SU-DHL-6 (cell line): ENCODE data around the gene PRDM16.

ENCODE experiments used
- EZH2phosphoT487 ChIP-seq: fragments of 200-600 bp; sonication (generic), shearing (Covaris generic); conservative IDR thresholded peaks from 2 replicates; pipeline ENCODE4 v1.6.1; 2018; ENCODE audit warnings: mild to moderate bottlenecking, antibody characterized with exemption, low read length, moderate library complexity, mixed read lengths
- TF ChIP-seq, protein P1 (sequence below): fragments of 200-600 bp; sonication (generic); IDR thresholded peaks from one replicate; pipeline ENCODE4 v1.5.1; 2017; ENCODE audit warnings: antibody characterized with exemption, mild to moderate bottlenecking, low read length, moderate library complexity; ENCODE audit not compliant: insufficient read depth, poor library complexity, severe bottlenecking

DNA sequence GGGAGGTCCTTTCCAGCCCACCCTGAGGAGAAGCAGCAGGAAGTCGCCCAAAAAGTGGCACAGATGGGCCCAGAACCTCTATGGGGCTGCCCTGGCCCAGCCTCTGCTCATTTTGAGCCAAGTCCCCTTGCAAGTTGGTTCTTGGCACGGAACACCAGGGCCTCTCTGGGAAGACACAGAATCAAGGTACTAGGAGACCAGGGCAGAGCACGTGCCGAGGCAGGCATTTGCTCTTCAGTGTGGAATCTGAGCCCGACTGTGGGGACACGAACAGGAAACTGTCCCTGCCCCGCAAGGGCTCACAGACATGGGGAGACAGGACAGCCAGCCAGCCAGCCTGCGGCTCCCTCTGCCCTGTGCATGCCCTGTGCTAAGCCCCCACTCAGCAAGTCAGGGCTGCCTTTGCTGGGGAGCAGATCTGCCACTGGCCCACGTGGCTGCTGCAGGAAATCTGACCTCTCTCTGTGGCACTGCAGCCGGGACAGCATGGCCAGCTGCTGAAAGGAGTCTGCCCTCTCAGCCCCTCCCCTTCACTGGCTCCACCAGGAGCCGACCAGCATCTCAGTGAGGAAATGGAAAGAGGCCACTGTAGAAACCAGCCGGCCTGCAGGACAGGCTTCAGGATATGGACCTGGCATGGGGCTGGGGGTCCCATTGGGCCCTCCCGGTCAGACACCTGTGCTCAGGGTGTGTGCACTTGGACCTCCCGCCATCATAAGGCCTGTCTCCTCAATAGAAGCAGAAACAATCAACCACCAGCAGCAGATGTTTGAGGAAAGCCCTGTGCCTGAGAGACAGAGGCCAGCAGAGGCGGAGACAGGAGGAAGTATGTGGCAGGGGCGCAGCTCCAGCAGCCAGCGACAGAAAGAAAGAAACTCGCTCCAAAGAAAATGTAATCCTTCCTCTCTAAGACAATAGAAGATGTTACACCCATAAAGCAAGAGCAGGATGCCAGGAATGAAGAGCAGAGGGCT, 389.2 kb downstream of the PRDM16 start:
- TF ChIP-seq, protein P1, sequence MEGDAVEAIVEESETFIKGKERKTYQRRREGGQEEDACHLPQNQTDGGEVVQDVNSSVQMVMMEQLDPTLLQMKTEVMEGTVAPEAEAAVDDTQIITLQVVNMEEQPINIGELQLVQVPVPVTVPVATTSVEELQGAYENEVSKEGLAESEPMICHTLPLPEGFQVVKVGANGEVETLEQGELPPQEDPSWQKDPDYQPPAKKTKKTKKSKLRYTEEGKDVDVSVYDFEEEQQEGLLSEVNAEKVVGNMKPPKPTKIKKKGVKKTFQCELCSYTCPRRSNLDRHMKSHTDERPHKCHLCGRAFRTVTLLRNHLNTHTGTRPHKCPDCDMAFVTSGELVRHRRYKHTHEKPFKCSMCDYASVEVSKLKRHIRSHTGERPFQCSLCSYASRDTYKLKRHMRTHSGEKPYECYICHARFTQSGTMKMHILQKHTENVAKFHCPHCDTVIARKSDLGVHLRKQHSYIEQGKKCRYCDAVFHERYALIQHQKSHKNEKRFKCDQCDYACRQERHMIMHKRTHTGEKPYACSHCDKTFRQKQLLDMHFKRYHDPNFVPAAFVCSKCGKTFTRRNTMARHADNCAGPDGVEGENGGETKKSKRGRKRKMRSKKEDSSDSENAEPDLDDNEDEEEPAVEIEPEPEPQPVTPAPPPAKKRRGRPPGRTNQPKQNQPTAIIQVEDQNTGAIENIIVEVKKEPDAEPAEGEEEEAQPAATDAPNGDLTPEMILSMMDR, result no peak
- no peak for TF ChIP-seq EZH2phosphoT487
